Measurements from ENCODE around the gene P2RY8.
"Not testable (repeated sequence)": the region's sequence is repeated elsewhere in the genome, so short reads cannot be mapped to it uniquely, and the experiment has no call there.

Gene P2RY8

DNA sequence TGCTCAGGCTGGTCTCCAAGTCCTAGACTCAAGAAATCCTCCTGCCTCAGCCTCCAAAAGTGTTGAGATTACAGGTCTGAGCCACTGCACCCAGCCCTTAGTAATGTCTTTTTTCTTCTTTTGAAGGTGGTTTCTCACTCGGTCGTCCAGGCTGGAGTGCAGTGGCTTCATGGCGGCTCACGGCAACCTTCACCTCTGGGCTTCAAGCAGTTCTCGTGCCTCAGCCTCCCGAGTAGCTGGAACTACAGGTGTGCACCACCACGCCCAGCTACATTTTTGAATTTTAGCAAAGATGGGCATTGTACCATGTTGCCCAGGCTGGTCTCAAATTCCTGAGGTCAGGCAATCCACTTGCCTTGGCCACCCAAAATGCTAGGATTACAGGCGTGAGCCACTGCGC, 52.0 kb downstream of the P2RY8 start:
- Histone ChIP-seq H3K4me1 (ENCODE audit: control insufficient read depth in 1 of 2, insufficient read depth in 1 of 2, low read depth in 1 of 2, low read length in 1 of 2) (peaks cover 42 to 44% of the 10 kb centered on the region in 2 experiments), H3K27me3 (no peaks in the 10 kb centered on the region), H3K4me3 (ENCODE audit: low read depth in 1 of 2, low read length in 1 of 2) (no peak overlapping the region), H3K27ac (peak overlapping the region; percentile 83), H3K36me3 (peaks cover 13% of the 10 kb centered on the region), H3K9me3 (no peaks in the 10 kb centered on the region)
- no peak for TF ChIP-seq CTCF (IDR thresholded peaks at IDR 0.05)

DNA sequence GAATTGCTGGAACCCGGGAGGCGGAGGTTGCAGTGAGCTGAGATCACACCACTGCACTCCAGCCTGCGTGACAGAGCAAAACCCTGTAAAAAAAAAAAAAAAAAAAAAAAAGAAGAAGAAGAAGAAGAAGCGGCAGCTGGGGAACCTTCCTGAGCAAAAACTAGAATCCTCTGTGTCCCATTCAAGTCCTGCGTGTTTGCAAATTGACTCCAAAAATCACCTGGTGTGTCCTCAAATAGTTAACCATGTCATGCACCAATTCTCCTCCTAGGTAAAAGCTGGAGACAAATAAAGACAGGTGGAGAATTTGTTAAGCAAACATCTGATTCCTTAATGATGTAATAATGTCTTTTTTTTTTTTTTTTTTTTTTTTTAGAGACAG, 52.4 kb downstream of the P2RY8 start:
- Histone ChIP-seq H3K27ac (peak overlapping the region; percentile 83), H3K27me3 (no peaks in the 10 kb centered on the region), H3K36me3 (peaks cover 13% of the 10 kb centered on the region), H3K4me1 (ENCODE audit: control insufficient read depth in 1 of 2, insufficient read depth in 1 of 2, low read depth in 1 of 2, low read length in 1 of 2) (peaks cover 42 to 44% of the 10 kb centered on the region in 2 experiments), H3K9me3 (no peaks in the 10 kb centered on the region), H3K4me3 (ENCODE audit: low read depth in 1 of 2, low read length in 1 of 2) (no peak overlapping the region)
- no peak for TF ChIP-seq CTCF (IDR thresholded peaks at IDR 0.05)

- TF ChIP-seq CTCF (IDR thresholded peaks at IDR 0.05): no peak
- peaks cover 13% of the 10 kb centered on the region for H3K36me3 ChIP-seq
These were observed 52.9 kb downstream of the P2RY8 start for GRCh38 chrX:1483843-1484637.

GRCh38 chrX:1482530-1482928, 54.5 kb downstream of the P2RY8 start:
- Histone ChIP-seq H3K4me1 (ENCODE audit: control insufficient read depth in 1 of 2, insufficient read depth in 1 of 2, low read depth in 1 of 2, low read length in 1 of 2) (peaks cover 58 to 63% of the 10 kb centered on the region in 2 experiments), H3K4me3 (ENCODE audit: low read depth in 1 of 2, low read length in 1 of 2) (peak overlapping the region; percentile 57 to 58), H3K27ac (peak overlapping the region; percentile 92)
- not testable (repeated sequence) for H3K27me3 ChIP-seq, H3K9me3 ChIP-seq, H3K36me3 ChIP-seq

More at GRCh38 chrX:1483843-1484637, 52.9 kb downstream of the P2RY8 start:
- no peaks in the 10 kb centered on the region for H3K27me3 ChIP-seq
- no peak overlapping the region for H3K4me3 ChIP-seq (ENCODE audit: low read depth in 1 of 2, low read length in 1 of 2)
- no peaks in the 10 kb centered on the region for H3K9me3 ChIP-seq
- peaks cover 44 to 48% of the 10 kb centered on the region in 2 experiments for H3K4me1 ChIP-seq (ENCODE audit: control insufficient read depth in 1 of 2, insufficient read depth in 1 of 2, low read depth in 1 of 2, low read length in 1 of 2)
- H3K27ac ChIP-seq: peak overlapping the region; percentile 83

- Histone ChIP-seq H3K4me1 (ENCODE audit: control insufficient read depth in 1 of 2, insufficient read depth in 1 of 2, low read depth in 1 of 2, low read length in 1 of 2) (peaks cover 58 to 64% of the 10 kb centered on the region in 2 experiments), H3K36me3 (no peaks in the 10 kb centered on the region), H3K27ac (peak overlapping the region; percentile 92), H3K9me3 (no peaks in the 10 kb centered on the region), H3K27me3 (no peaks in the 10 kb centered on the region), H3K4me3 (ENCODE audit: low read depth in 1 of 2, low read length in 1 of 2) (peak overlapping the region; percentile 57 to 58)
- TF ChIP-seq CTCF (IDR thresholded peaks at IDR 0.05): no peak
These were observed 55.1 kb downstream of the P2RY8 start for GRCh38 chrX:1481636-1482529.

Data from neutrophil (primary cell).